Non-pigmented ciliary epithelial cell (primary cell): Measurements from ENCODE around the gene MNX1.

Experiments
- DNase-seq: peaks from one replicate; pipeline ENCODE4 v3.0.0-alpha.2; 2010; ENCODE audit warnings: low read depth

MNX1 gene

DNA sequence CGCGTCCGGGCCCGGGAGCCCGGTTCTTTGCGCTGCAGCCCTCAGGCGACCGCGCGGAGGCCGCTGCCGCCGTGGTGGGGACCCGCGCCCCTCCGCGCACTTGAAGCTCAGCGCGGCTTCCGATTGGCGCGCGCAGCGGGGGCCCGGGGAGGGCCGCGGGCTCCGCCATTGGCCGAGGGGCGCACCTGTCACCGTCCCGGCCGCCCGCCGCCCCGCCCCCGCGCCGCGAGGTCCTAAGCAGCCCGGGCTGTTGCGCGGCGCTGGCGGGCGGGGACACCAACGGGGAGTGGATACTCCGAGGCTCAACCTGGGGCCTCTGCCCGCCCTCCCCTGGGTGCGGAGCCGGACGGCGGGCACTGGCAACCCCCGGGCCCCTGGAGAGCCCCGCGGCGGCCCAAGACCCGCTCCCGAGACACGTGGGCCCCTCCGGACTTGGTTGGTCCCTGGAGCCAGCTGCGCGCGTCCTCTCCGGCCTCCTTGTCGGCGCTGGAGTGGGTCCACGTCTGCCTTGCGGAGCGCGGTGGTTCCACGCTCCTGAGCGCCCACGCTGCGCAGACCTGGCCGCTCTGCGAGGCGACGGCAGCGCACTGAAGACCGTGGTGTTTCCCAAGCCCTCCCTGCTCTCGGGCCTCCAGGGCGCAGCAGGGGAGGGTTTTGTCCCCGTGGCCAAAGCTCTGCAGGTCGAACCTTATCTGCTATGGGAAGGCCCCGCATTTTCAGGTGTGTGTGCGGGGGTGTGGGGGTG lies at the start of gene MNX1:
TSS of gene MNX1 (minus strand) at position 76 of the 745 bp plus-strand sequence. CDS start 313 bp downstream, outside the sequence.
- DNase-seq = no peak

DNA sequence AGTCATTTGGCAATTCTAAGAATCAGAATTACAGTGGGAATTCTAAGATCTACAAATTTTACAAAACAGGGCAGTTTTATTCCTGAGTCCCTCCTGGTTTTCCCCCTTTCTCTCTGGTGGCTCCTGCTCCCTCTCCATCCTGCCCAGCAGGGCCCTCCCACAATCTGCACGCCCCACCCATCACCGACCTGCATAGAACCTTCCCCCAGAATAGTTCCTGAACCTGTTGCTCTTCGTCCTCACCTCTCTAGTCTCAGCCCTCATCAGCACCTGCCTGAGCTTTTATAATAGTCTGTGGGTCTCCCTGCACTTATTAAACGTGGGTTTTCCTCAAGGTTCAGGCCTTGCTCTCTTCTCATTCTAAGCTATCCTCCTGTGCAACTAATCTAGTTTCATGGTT lies 49.1 kb upstream of the MNX1 start:
- DNase-seq = no peak

DNA sequence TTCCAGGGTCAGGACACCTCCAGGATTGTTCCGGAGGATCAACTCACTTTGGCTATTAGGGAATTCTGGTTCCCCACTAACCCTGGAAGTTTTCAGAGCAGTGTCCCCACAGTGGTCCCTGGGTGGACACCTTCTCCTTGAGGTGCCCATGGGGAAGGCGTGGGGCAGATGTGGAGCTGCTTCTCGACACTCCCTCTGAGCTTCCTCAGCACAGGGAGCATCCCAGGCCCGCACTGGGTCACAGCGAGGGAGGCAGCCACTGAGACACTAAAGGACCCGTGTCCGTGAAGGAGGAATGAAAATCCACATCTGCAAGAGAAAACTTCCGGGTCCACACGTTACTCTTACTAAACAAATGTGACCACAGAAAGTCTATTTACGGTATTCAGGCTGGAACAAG lies 48.2 kb upstream of the MNX1 start:
- DNase-seq = no peak

DNA sequence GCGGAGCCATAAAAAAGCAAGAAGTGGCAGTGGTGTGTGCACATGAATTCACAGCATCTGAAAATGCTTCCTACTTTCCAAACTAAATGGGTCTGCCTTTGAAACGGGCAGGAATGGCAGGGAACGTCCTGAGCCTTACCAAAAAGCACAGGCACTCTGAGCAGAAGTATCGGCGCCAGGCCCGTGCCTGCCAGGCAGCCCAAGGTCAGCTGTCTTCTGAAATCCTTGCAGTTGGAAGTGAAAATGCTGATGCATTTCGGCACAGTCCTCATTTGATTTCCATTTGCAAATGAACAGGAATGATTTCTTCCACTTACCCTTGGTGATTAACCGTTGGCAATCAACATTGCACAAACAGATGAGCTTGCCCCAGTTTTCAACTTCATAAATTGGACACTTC lies 47.6 kb upstream of the MNX1 start:
- DNase-seq = no peak

DNA sequence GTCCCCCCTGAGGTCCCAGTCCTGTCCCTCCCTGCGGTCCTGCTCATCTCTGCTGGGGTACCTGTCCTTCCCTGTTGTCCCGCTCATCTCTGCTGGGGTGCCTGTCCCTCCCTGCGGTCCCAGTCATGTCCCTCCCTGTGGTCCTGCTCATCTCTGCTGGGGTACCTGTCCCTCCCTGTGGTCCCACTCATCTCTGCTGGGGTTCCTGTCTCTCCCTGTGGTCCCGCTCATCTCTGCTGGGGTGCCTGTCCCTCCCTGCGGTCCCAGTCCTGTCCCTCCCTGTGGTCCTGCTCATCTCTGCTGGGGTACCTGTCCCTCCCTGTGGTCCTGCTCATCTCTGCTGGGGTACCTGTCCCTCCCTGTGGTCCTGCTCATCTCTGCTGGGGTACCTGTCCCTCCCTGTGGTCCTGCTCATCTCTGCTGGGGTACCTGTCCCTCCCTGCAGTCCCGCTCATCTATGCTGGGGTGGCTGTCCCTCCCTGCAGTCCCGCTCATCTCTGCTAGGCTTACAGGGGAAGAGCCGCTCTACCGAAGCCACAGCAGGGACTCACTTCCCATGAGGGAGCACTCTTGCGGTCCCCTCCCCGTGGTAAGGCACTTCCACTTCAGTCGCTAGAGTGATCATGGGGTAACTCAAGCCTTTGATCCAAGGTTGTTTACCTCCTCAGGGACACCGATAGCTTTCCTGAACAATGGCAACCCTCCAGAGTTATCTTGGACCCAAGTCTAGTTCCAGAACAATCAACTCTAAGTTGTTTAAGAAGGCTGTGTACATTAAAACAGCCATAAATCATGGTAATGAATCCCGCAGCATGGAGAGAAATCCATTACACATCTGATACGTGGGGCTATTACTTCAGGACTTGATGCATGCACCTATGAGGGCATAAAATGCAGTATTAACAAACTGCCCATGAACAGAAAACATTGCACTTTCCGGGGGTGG lies 46.8 kb upstream of the MNX1 start:
- no peak for DNase-seq

DNA sequence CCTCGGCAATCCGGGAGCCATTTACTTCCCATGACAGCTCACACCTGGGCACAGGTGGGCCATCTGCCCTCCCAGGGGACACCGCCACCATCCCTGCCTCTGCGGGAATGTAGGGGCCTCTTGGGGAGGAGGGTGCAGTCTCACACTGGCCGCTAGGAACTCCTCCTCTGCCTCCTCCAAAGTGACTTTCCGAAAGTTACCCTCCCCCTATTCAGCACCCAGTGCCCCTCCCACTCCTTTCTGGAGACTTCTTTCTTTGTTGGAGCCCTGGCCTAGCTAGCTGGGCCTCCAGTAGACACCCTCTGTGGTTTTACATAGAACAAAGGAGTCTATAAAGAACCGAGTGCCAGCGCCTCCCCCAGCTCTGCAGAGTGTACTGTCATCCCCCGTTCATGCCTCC lies 45.8 kb upstream of the MNX1 start:
- DNase-seq = no peak

DNA sequence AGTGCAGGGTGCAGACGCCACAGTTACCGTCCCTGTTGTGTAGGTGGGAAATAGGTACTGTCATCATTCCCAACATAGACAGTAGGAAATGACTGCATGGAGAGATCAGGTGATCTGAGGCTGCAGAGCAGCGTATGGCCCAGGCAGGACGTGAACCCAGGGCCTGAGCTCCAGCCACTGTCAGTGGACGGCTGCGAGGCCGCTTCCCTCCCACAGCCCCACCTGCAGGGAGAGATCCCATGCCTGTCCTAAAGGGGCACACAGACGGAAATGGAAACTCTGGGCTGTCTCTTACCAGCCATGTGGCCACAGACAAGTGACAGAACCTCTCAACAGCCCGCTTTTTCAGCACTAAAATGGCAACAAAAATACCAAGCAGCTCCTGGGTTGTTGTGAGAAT lies 44.5 kb upstream of the MNX1 start:
- no peak for DNase-seq

DNA sequence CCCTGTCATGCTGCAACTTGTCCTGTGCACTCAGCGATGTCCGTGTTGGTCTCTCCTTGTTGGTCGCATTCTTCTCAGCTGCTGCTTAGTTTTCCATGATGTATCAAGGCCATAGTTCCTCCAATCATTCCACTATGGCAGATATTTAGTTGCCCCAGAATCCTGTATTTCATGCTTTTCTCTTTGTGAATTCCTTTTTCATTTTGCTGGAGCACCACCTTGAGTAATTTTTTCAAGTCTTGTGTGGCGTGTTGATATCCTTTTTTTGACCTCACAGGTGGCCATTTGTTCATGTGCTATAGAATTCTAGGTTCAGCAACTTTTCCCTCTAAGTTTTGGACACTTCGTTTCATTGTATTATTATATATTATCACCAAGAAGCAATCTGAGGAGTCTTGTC lies 42.7 kb upstream of the MNX1 start:
- DNase-seq = no peak

DNA sequence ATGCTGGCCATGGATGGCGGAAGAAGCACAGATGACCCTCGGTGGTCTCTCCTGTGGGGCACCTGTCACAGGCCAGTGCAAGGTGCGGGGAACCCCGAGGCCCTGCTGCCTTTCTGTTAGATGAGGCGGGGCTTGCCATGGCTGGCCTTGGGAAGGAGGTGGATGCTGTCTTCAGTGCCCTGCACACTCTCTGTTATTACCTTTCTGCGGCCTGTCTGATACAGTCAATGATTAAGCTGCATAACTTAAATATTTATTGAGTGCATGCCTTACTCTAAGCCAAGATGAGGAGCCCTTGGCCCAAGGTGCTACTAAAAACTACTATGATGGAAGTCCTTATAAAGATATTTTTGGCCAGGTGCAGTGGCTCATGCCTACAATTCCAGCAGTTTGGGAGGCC lies 36.7 kb upstream of the MNX1 start:
- no peak for DNase-seq

DNA sequence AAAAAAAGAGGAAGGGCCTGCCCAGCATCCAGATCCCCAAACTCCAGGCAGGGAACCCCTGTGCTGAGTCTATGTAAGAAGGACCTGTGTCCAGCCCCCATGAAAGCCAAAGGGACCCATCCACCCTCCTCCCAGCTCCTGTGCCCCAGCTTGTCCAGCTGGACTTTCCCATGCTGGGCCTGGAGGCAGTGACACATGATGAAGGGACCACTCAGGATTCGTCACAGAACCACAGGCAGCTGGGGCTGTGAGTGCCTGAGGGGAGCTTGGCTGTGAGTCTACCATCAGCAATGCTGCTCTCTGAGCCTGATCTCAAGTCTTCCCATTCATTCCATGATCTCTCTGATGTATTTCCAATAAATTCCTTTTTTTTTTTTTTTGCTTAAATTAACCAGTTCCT lies 36.2 kb upstream of the MNX1 start:
- DNase-seq = no peak

DNA sequence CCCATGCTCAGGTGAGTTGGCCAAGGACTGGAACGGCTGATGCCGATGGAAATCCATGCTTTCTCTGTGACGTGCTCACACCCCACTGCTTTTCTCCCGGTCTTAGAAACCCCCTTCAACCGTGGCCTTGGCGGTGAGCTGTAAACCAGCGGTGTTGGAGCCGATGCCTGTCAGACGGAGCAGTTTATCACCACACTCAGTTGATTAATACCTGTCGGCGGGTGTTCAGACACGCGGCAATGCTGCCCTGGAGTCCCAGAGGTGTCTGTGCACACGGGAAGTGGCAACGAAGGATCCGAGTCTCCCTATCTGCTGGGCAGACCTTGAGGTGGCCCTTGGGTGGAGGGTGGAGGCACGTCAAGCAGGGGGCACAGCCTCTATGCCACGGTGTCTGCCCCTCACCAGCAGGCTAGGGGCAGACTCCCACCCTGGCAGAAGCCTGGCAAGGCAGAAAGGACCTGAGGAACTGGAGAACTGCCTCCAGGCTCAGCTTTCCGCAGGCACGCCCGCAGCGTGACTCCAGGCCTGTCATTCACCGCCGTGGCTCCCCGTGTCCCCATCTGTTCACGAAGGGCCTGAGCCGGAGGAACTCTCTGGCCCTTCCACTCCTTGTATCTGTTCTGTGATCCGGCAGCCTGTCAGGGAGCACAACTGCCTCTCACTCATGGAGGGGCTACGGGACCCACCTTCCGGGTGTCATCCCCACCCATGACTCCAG lies 34.6 kb upstream of the MNX1 start:
- no peak for DNase-seq

DNA sequence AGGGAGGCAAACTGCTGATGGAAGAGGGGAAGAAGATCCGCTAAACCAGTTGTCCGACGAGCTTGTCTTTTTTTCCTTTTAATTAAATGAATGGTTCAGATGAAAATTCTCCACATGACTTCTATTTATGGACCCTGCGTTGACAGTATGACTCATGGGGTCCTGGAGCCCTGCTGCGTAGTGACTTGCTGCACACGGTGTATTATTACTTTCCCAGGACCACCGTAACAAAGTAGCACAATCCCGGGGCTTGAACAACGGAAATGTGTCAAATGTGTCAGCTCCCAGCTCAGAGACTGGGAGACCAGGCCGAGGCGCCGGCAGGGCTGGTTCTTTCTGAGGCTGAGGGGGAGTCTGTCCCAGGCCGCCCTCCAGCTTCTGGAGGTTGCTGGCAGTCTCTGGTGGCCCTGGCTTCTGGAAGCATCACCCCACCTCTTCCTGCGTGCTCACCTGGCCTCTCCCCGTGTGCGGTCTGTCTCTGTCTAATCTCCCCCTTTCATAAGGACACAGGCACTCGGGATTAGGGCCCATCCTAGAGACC lies 33.8 kb upstream of the MNX1 start:
- DNase-seq = no peak

DNA sequence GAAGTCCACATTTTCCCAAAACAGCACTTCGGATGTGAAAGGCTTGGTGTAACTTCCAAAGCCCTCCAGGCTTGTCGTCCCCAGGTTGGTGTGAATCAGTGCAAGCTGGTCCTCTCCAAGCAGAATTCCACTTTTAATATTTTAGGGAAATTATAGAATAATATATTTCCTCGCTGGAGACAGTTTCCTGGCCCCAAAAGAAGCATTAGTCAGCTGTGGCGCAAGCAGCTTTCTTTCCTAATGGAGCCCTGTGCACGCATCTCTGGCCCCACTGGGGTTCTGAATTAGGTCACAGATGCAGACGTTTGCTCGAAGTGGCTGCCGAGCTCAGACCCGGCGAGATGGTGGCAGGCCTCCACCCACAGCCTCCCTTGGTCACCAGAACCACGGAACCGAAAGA lies 33.3 kb upstream of the MNX1 start:
- DNase-seq = no peak

DNA sequence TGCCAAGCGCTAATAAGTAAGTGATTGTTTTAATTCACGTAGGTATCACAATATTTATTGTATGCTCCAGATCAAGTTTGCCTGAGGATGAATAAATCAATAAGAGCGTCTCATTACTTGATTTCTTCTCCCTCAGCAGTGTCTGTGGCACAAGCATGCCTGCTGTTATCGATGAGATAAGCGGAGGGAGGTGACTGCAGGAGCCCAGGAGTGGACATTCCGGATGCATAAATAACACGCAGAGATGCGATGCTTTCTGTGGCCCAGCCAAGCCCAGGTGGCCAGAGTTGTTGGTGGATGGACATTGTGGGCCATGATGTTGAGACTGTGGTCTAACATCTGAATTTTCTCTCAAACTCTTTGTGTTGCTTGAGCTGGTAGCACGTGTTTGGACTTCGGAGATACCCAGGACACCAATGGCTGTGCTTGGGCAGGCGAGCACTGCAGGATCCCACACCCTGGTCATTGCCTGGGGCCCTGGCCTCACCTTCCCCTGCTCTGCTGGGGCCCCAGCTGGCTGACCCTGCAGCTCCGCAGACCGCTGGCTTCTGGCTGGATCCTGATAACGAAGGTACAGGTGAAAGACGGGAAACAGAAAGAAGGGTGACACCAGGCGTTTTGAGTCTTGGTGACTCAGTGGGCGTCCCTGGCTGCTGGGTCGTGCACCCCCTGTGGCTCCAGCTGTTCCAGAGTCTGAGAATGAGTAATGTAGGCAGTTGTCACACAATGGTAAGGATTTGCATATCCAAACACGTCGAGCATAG lies 31.2 kb upstream of the MNX1 start:
- DNase-seq = no peak

DNA sequence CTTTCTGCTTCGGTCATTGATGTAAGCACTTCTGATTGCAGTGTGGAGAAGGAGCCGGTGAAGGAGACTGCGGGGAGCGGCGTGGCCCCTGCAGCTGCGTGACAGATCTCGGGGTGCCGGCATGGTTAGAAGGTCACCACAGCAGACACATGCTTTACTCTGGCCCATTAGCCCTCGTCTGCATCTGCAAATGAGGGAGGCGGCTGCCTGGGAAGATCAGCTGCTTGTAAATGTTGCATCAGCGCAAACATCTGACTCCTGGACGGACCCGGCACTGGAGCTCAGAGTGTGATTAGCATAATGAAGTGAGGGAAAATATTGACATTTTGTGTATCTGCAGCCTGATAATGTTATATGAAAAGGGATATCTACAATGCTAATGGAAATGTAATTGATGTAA lies 30.5 kb upstream of the MNX1 start:
- DNase-seq = no peak

DNA sequence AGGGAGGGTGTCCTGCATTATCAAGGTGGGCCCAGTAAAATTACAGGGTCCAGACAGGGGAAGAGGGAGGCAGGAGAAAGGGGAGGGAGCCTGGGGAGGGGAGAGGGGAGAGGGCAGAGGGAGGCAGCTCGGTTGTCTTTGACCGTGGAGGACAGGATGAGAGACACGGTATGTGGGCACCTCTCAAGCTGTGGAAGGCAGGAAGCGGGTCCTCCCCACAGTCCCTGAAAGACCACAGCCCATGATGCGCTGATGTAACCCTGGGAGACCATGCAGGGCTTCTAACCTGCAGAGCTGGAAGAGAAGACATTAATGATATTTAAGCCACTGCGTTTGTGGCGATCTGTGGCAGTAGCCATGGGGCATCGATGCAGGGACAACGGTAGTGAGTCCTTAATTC lies 27.2 kb upstream of the MNX1 start:
- no peak for DNase-seq

DNA sequence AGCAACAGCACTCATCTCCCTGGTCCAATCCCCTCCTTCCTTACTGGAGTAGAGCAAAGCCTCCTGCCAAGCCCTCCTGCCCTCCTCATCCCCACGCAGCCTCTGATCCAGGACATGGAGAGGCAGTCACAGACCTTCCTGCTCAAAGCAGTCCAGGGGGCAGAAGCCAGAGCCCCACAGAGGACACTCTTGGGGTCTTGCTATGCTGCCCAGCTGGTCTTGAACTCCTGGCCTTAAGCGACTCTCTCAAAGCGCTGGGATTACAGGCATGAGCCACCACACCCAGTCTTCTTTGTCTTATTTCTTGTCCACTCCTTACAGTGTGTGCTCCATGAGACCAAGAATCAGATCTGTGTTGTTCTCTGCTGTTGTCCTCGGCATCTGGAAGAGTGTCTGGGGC lies 26.6 kb upstream of the MNX1 start:
- DNase-seq = no peak

DNA sequence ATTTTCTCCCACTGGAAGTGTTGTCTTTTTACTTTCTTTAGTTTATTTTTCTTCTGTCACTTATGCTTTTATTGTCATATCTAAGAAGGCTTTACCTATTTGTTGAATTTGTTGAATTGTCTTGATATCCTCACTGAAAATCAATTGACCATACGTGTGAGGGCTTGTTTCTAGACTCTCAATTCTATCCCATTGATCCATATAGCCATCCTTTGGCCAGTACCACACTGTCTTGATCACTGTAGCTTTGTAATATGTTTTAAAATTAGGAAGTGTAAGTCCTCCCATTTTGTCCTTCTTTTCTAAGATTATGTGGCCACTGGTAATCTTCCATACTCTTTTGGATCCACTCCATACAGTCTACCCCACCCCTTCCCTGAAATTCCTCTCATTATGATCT lies 25.5 kb upstream of the MNX1 start:
- DNase-seq = no peak

DNA sequence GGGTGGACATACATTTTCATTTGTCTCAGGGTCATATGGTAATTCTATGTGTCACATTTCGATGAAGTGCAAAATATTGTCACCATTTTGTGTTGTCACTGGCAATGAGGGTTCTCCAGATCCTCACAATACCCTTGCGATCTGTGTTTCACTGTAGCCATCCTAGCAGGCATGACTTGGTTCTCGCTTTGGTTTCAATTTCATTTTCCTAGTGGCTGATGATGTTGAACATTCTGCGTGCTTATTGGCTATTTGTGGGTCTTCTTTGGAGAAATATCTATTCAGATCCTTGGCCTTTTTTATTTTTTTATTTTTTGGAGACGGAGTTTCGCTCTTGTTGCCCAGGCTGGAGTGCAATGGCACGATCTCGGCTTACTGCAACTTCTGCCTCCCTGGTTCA lies 24.8 kb upstream of the MNX1 start:
- DNase-seq = no peak

DNA sequence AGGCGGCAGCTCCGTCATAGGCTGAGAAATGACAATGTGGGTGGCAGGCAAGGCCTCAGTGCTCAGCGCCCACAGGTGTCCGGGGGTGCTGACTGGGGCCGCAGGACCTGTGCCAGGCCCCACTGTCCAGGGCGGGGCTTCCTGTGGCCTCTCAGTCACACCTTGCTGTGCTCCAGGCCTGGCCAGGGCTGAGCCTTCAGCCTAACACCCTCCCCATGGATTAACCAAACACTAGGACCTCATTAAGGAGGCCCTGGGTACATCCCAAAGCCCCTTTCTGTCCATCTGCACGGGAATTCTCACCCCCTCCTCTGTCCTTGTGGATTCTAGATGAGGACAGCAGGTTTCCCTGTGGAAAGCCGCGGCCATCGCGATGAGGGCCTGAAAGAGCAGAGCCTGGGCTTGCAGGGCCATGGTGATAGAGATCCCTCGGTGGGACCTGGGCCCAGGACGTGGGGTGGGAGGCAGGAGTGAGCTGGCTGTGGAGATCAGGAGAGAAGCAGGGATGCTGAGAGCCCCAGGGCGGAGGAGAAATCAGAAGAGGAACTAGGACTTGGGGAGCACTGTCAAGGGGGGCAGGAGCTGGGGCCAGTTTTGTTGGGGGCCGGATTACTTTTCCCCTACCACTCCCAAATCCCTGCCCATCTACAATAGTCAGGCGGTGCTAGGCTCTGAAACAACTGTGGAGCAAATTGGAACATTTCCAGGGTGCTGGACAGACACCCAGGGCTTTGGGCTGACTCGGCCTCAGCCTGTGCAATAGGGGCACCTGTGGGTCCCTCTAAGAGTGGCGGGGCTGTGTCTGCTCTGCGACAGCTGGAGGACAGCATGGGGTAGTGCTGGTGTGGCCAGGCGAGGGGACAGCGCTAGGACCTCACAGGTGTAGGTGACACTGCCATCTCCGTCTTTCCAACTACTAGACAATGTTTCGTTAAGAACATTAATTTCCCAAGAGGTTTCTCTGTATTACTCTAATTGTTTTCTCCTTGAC lies 23.3 kb upstream of the MNX1 start:
- no peak for DNase-seq
